Astrocyte (in vitro differentiated cells and primary cell): ENCODE measurements around the gene ADCY1. TPM values are rescaled to one million over a fixed set of nuclear protein-coding genes. Genes with fewer than 3 reads are reported as not detected.
A peak's percentile ranks its signal among the peaks of the same experiment; 100 is the strongest.

Source experiments
- DNase-seq: peaks from one replicate; pipeline ENCODE4 v3.0.0-alpha.2; 2010; ENCODE audit warnings: low read depth
- FAIRE-seq: peaks from 2 replicates; lab custom pipeline; 2011; peaks lifted over from hg19 to GRCh38; lab: Jason Lieb, UNC
- H2AFZ ChIP-seq: 2 replicates; pipeline ENCODE4 v1.6.0; 2012; ENCODE audit warnings: low read depth, low read length, inconsistent platforms
- H3K27ac ChIP-seq: 2 replicates; pipeline ENCODE4 v1.5.1; 2011; ENCODE audit warnings: low read depth, low read length, inconsistent platforms
- H3K27me3 ChIP-seq: 2 replicates; pipeline ENCODE4 v1.6.0; 2011; ENCODE audit warnings: low read length, inconsistent platforms; ENCODE audit not compliant: insufficient read depth
- H3K36me3 ChIP-seq: 2 replicates; pipeline ENCODE4 v1.5.1; 2011; ENCODE audit warnings: low read length, inconsistent platforms; ENCODE audit not compliant: insufficient read depth
- H3K4me1 ChIP-seq: 2 replicates; pipeline ENCODE4 v1.5.1; 2011; ENCODE audit warnings: low read length, inconsistent platforms; ENCODE audit not compliant: insufficient read depth
- H3K4me2 ChIP-seq: 2 replicates; pipeline ENCODE4 v1.6.0; 2012; ENCODE audit warnings: low read length, inconsistent platforms
- H3K4me3 ChIP-seq: 2 replicates; pipeline ENCODE4 v1.5.1; 2011; ENCODE audit warnings: low read depth, mild to moderate bottlenecking, low read length, inconsistent platforms; ENCODE audit not compliant: insufficient read depth
- H3K79me2 ChIP-seq: 2 replicates; pipeline ENCODE4 v1.6.0; 2012; ENCODE audit warnings: mild to moderate bottlenecking, low read length, inconsistent platforms; ENCODE audit not compliant: insufficient read depth
- H3K9ac ChIP-seq: 2 replicates; pipeline ENCODE4 v1.6.0; 2012; ENCODE audit warnings: mild to moderate bottlenecking, low read length, inconsistent platforms
- H3K9me3 ChIP-seq: 2 replicates; pipeline ENCODE4 v1.5.1; 2012; ENCODE audit warnings: low read depth, mild to moderate bottlenecking, low read length, inconsistent platforms; ENCODE audit not compliant: insufficient read depth
- H4K20me1 ChIP-seq: 2 replicates; pipeline ENCODE4 v1.6.0; 2012; ENCODE audit warnings: low read length, inconsistent platforms; ENCODE audit not compliant: insufficient read depth
- H3K27ac Mint-ChIP-seq: one replicate; pipeline ENCODE4 v1.8.0; 2021; ENCODE audit warnings: mild to moderate bottlenecking, mixed read lengths; ENCODE audit not compliant: unreplicated experiment
- H3K27me3 Mint-ChIP-seq: one replicate; pipeline ENCODE4 v1.8.0; 2021; ENCODE audit warnings: low read depth, mixed read lengths; ENCODE audit not compliant: unreplicated experiment
- H3K36me3 Mint-ChIP-seq: one replicate; pipeline ENCODE4 v1.8.0; 2021; ENCODE audit warnings: low read depth, mixed read lengths; ENCODE audit not compliant: unreplicated experiment
- H3K4me1 Mint-ChIP-seq: one replicate; pipeline ENCODE4 v1.8.0; 2021; ENCODE audit warnings: low read depth, mixed read lengths; ENCODE audit not compliant: unreplicated experiment
- H3K4me3 Mint-ChIP-seq: one replicate; pipeline ENCODE4 v1.8.0; 2021; ENCODE audit warnings: mild to moderate bottlenecking, moderate library complexity, mixed read lengths; ENCODE audit not compliant: unreplicated experiment
- H3K9me3 Mint-ChIP-seq: one replicate; pipeline ENCODE4 v1.8.0; 2021; ENCODE audit warnings: mild to moderate bottlenecking, mixed read lengths; ENCODE audit not compliant: unreplicated experiment
- CTCF ChIP-seq: IDR thresholded peaks from 2 replicates; pipeline ENCODE4 v1.5.1; 2011; ENCODE audit warnings: low read depth, mild to moderate bottlenecking, inconsistent platforms, low read length, moderate library complexity; ENCODE audit not compliant: insufficient read depth
- EZH2 ChIP-seq: IDR thresholded peaks from 2 replicates; pipeline ENCODE4 v1.6.1; 2012; ENCODE audit warnings: mild to moderate bottlenecking, low read length, inconsistent platforms; ENCODE audit not compliant: insufficient read depth
- total RNA-seq: library from RNA; stranded (reverse); gene quantifications from 2 replicates; pipeline ENCODE4 v1.2.1, GENCODE V29; 2021

ADCY1 gene
- total RNA-seq, 1 donor from 2014 or later = 1.6 TPM

DNA sequence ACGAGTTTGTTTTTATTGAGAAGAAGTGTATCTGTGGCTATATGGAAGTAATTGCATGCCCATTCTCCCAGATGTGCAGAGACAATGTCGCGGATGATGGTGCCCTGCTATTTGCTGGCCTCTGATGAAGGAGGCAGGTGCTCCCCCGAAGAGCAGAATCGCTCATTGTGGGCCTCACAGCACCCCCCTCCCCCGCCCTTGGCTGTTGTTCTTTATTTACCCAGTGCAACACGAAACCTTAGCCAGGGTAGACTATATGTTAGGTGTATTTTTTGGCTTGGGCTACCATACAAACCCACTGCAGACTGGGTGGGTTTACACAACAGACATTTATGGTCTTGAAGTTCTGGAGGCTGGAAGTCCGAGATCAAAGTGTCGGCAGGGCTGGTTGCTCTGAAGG is 3.4 kb upstream of the ADCY1 start:
- FAIRE-seq (no peak), DNase-seq (no peak)
- Histone ChIP-seq H3K9ac (no peak overlapping the region), H3K4me2 (no peak overlapping the region), H3K27ac (no peak overlapping the region), H4K20me1 (no peaks in the 10 kb centered on the region), H3K9me3 (no peaks in the 10 kb centered on the region), H3K4me1 (peaks cover 6% of the 10 kb centered on the region), H2AFZ (no peak overlapping the region), H3K27me3 (peaks cover 37% of the 10 kb centered on the region), H3K4me3 (no peak overlapping the region), H3K79me2 (no peaks in the 10 kb centered on the region), H3K36me3 (no peaks in the 10 kb centered on the region)
- Mint-ChIP-seq H3K27ac (no peak overlapping the region), H3K27me3 (peaks cover 50% of the 10 kb centered on the region), H3K36me3 (no peaks in the 10 kb centered on the region), H3K9me3 (no peaks in the 10 kb centered on the region), H3K4me3 (no peak overlapping the region), H3K4me1 (no peaks in the 10 kb centered on the region)
- TF ChIP-seq CTCF (no peak), EZH2 (no peak)

DNA sequence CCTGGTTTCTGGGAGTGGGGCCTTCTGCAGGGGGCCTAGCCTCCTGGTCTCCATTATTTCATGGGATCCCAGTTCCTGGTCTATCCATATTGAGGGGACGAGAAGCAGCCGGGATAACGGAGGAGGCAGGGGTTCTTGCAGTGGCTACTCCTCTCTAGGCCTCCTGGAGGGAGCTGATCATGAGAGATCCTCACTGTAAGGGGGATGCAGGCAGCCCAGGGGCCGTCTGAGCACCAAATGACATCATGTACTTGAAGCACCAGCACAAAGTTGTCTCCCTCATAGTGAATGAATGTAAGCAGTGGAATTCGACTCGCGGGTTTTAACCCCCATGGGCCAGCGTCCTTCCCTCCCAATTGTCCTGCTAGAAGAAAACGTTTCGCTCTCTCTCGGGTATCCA is 964 bp upstream of the ADCY1 start:
- Mint-ChIP-seq H3K4me1 (no peaks in the 10 kb centered on the region), H3K9me3 (no peaks in the 10 kb centered on the region), H3K36me3 (no peaks in the 10 kb centered on the region), H3K27me3 (peaks cover 60% of the 10 kb centered on the region), H3K4me3 (peak overlapping the region; percentile 77), H3K27ac (no peak overlapping the region)
- no peak overlapping the region for H3K4me2 ChIP-seq
- no peaks in the 10 kb centered on the region for H4K20me1 ChIP-seq
- H3K9ac ChIP-seq = no peak overlapping the region
- DNase-seq (no peak), FAIRE-seq (no peak)
- no peak overlapping the region for H2AFZ ChIP-seq
- H3K4me1 ChIP-seq = peaks cover 6% of the 10 kb centered on the region
- H3K79me2 ChIP-seq = no peaks in the 10 kb centered on the region
- H3K27ac ChIP-seq = no peak overlapping the region
- TF ChIP-seq CTCF (no peak), EZH2 (no peak)
- H3K27me3 ChIP-seq = peaks cover 52% of the 10 kb centered on the region
- no peaks in the 10 kb centered on the region for H3K9me3 ChIP-seq
- H3K4me3 ChIP-seq = no peak overlapping the region
- H3K36me3 ChIP-seq = no peaks in the 10 kb centered on the region

DNA sequence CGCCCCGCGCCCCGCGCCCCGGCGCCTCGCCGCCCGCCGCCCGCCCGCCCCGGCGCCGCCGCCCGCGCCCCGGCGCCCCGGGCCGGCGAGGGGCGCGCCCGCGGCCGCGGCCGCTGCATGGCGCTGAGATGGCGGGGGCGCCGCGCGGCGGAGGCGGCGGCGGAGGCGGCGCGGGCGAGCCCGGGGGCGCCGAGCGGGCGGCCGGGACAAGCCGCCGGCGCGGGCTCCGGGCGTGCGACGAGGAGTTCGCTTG is 174 bp downstream of the ADCY1 start:
- H3K4me1 Mint-ChIP-seq = no peaks in the 10 kb centered on the region
- H2AFZ ChIP-seq = no peak overlapping the region
- TF ChIP-seq CTCF = no peak
- TF ChIP-seq EZH2 = no peak
- peaks cover 60% of the 10 kb centered on the region for H3K27me3 Mint-ChIP-seq
- H3K27ac Mint-ChIP-seq = no peak overlapping the region
- H3K4me2 ChIP-seq = peak overlapping the region; percentile 87
- no peak overlapping the region for H3K9ac ChIP-seq
- H3K4me1 ChIP-seq = peaks cover 6% of the 10 kb centered on the region
- peaks cover 52% of the 10 kb centered on the region for H3K27me3 ChIP-seq
- H3K4me3 ChIP-seq = peak overlapping the region; percentile 49
- no peaks in the 10 kb centered on the region for H4K20me1 ChIP-seq
- no peaks in the 10 kb centered on the region for H3K36me3 ChIP-seq
- no peaks in the 10 kb centered on the region for H3K79me2 ChIP-seq
- H3K9me3 ChIP-seq = no peaks in the 10 kb centered on the region
- no peak overlapping the region for H3K4me3 Mint-ChIP-seq
- FAIRE-seq = no peak
- H3K36me3 Mint-ChIP-seq = no peaks in the 10 kb centered on the region
- H3K9me3 Mint-ChIP-seq = no peaks in the 10 kb centered on the region
- H3K27ac ChIP-seq = no peak overlapping the region
- no peak for DNase-seq
